Stimulated activated CD8-positive, alpha-beta memory T cell treated with anti-CD3 and anti-CD28 coated beads, Interleukin-15, amount 100 ng/mL, for 1 hour (primary cell): ENCODE measurements around the gene HIVEP3.

ENCODE experiments used
- DNase-seq: peaks from one replicate; pipeline ENCODE4 v3.0.0-alpha.2; 2020; ENCODE audit warnings: low read depth

The HIVEP3 gene

GRCh38 chr1:41495210-41495948 lies 423.3 kb downstream of the HIVEP3 start:
- no peak for DNase-seq

GRCh38 chr1:41494351-41495209 lies 424.1 kb downstream of the HIVEP3 start:
- DNase-seq: no peak

GRCh38 chr1:41493626-41494350 lies 424.9 kb downstream of the HIVEP3 start:
- no peak for DNase-seq

GRCh38 chr1:41493117-41493536 lies 425.6 kb downstream of the HIVEP3 start:
- DNase-seq: no peak

GRCh38 chr1:41492341-41492848 lies 426.3 kb downstream of the HIVEP3 start:
- DNase-seq: no peak

- DNase-seq: no peak
Observed at GRCh38 chr1:41490911-41491310, 427.8 kb downstream of the HIVEP3 start.

GRCh38 chr1:41489561-41489960 lies 429.2 kb downstream of the HIVEP3 start:
- DNase-seq: no peak

- no peak for DNase-seq
Observed at GRCh38 chr1:41488040-41488951, 430.4 kb downstream of the HIVEP3 start.

GRCh38 chr1:41487126-41488039 lies 431.3 kb downstream of the HIVEP3 start:
- DNase-seq: no peak

- DNase-seq: no peak
Observed at GRCh38 chr1:41486371-41487125, 432.2 kb downstream of the HIVEP3 start.

- DNase-seq: no peak
Observed at GRCh38 chr1:41486053-41486370, 432.7 kb downstream of the HIVEP3 start.

- no peak for DNase-seq
Observed at GRCh38 chr1:41485605-41486004, 433.1 kb downstream of the HIVEP3 start.

- DNase-seq: no peak
Observed at GRCh38 chr1:41484402-41485241, 434.1 kb downstream of the HIVEP3 start, which contains the start of gene EDN2. Gene EDN2, minus strand, starts transcription at chr1:41484683. Its CDS starts 82 bp downstream, at chr1:41484601.

GRCh38 chr1:41483960-41484401 lies 434.7 kb downstream of the HIVEP3 start:
- DNase-seq: no peak

GRCh38 chr1:41483001-41483850 lies 435.5 kb downstream of the HIVEP3 start:
- no peak for DNase-seq

- no peak for DNase-seq
Observed at GRCh38 chr1:41482001-41482765, 436.5 kb downstream of the HIVEP3 start.
